ENCODE measurements around the gene KIAA0040.

DNA sequence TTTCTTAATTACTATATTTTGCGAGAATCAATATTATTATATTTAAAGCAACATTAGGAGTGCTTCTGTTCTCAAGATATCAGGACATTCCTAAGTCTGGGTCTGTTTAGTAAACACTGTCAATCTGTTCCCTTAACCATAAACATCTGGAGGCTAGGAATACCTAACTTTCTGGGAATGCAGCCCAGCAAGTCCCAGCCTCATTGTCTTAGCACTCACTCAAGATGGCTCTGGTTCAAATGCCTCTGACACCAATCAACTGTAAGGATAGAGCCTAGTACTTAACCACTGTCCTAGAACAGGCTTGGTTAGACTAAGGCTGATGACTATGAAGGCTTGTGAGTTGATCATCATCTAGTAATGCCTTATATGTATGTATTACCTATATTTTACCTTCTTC is 63.4 kb downstream of the KIAA0040 start:
- TF ChIP-seq YY1 (tag by site-specific recombination; IDR thresholded peaks at IDR 0.05) (no peak), ZBTB21 (tag by site-specific recombination; IDR thresholded peaks at IDR 0.05) (no peak), KLF16 (tag by site-specific recombination; IDR thresholded peaks at IDR 0.05) (no peak)
